Erythroblast (primary cell): Measurements from ENCODE around the gene TSTD2.

Experiments used
- GATA1 ChIP-seq: IDR thresholded peaks from 2 replicates; pipeline ENCODE4 v1.6.1; 2011; ENCODE audit warnings: low read depth, mild to moderate bottlenecking, control low read depth, low read length, moderate library complexity
- POLR2A ChIP-seq: IDR thresholded peaks from 2 replicates; pipeline ENCODE4 v1.6.1; 2011; ENCODE audit warnings: mild to moderate bottlenecking, low read length

DNA sequence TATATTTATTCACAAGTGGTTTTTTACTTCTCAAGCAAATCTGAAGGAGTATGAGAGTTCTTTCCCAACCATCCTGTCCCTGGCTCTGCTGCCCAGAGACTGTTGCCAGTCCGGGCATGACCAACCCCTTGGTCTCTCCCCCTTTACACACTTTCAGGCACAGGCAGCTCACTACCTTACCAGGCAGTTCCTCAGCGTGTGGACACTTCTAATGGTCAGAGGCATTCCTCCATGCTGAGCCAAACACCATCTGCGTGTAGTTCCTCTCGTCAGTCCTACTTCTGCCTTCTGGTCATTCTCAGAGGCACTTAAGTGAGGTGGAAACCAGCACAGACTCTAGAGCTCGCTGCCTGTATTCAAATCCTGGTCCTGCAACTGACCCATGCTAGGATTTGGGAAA, 56.1 kb downstream of the TSTD2 start:
- TF ChIP-seq POLR2A = no peak
- TF ChIP-seq GATA1 = no peak
